GM23338 (cell line): Measurements from ENCODE around the gene TP53I3. TPM values are rescaled to one million over a fixed set of nuclear protein-coding genes. Genes with fewer than 3 reads are reported as not detected.
A peak's percentile ranks its signal among the peaks of the same experiment; 100 is the strongest.

Experiments
- ATAC-seq: fragments of 200-7000 bp; cut with Tn5 transposase; 3 replicates; pipeline ENCODE4 v1.9.1; 2020
- DNase-seq: peaks from one replicate; pipeline ENCODE4 v3.0.0-alpha.2; 2015; ENCODE audit warnings: low spot score
- H2AFZ ChIP-seq: fragments of 200-600 bp; sonication (generic); 2 replicates; pipeline ENCODE4 v1.8.0; 2016; ENCODE audit warnings: antibody characterized with exemption, mild to moderate bottlenecking, moderate library complexity
- H3F3A ChIP-seq: fragments of 200-600 bp; sonication (generic); replicated peaks from 2 replicates; pipeline ENCODE4 v1.8.0; 2017; ENCODE audit warnings: antibody characterized with exemption, mixed run types, low read depth
- H3K27ac ChIP-seq: fragments of 200-600 bp; sonication (generic); 2 replicates; pipeline ENCODE4 v1.6.1; 2016; ENCODE audit warnings: low read depth
- H3K27me3 ChIP-seq: fragments of 200-600 bp; sonication (generic); 2 replicates; pipeline ENCODE4 v1.8.0; 2016; ENCODE audit warnings: mild to moderate bottlenecking, mixed run types, moderate library complexity; ENCODE audit not compliant: insufficient read depth
- H3K36me3 ChIP-seq: fragments of 200-600 bp; sonication (generic); 2 replicates; pipeline ENCODE4 v1.8.0; 2016; ENCODE audit warnings: mild to moderate bottlenecking; ENCODE audit not compliant: insufficient read depth
- H3K4me1 ChIP-seq: fragments of 200-600 bp; sonication (generic); 2 replicates; pipeline ENCODE4 v1.8.0; 2016; ENCODE audit warnings: mild to moderate bottlenecking, moderate library complexity; ENCODE audit not compliant: insufficient read depth
- H3K4me2 ChIP-seq: fragments of 200-600 bp; sonication (generic); 2 replicates; pipeline ENCODE4 v1.7.1; 2017; ENCODE audit warnings: mixed run types
- H3K4me3 ChIP-seq: fragments of 200-600 bp; sonication (generic); 2 replicates; pipeline ENCODE4 v1.6.1; 2016; ENCODE audit warnings: mixed run types
- H3K79me2 ChIP-seq: fragments of 200-600 bp; sonication (generic); replicated peaks from 2 replicates; pipeline ENCODE4 v1.8.0; 2017; ENCODE audit warnings: mild to moderate bottlenecking; ENCODE audit not compliant: insufficient read depth
- H3K9me2 ChIP-seq: fragments of 200-600 bp; sonication (generic); 2 replicates; pipeline ENCODE4 v1.8.0; 2017; ENCODE audit not compliant: insufficient read depth
- H4K20me1 ChIP-seq: fragments of 200-600 bp; sonication (generic); replicated peaks from 2 replicates; pipeline ENCODE4 v1.8.0; 2017; ENCODE audit warnings: mild to moderate bottlenecking; ENCODE audit not compliant: insufficient read depth
- H3K27ac Mint-ChIP-seq: 2 replicates; pipeline ENCODE4 v1.8.0; 2020; ENCODE audit warnings: inconsistent platforms, mild to moderate bottlenecking, moderate library complexity, mixed read lengths
- H3K27me3 Mint-ChIP-seq: 3 replicates; pipeline ENCODE4 v1.8.0; 2022; ENCODE audit warnings: low read depth, mild to moderate bottlenecking, moderate library complexity, mixed read lengths, inconsistent platforms; ENCODE audit not compliant: insufficient read depth, poor library complexity
- H3K36me3 Mint-ChIP-seq: 3 replicates; pipeline ENCODE4 v1.8.0; 2021; ENCODE audit warnings: low read depth, mild to moderate bottlenecking, inconsistent platforms, moderate library complexity, mixed read lengths
- H3K4me1 Mint-ChIP-seq: 3 replicates; pipeline ENCODE4 v1.8.0; 2020; ENCODE audit warnings: mild to moderate bottlenecking, inconsistent platforms, mixed read lengths
- H3K4me3 Mint-ChIP-seq: 3 replicates; pipeline ENCODE4 v1.8.0; 2021; ENCODE audit warnings: moderate library complexity, mild to moderate bottlenecking, inconsistent platforms, mixed read lengths
- H3K9me3 Mint-ChIP-seq: 3 replicates; pipeline ENCODE4 v1.8.0; 2020; ENCODE audit warnings: moderate library complexity, mild to moderate bottlenecking, inconsistent platforms, mixed read lengths
- CREB1 ChIP-seq: fragments of 250-450 bp; sonication (Bioruptor Pico); IDR thresholded peaks from 2 replicates; pipeline ENCODE4 v1.5.0; 2020; ENCODE audit warnings: low read depth, mild to moderate bottlenecking, moderate library complexity
- ETS1 ChIP-seq: IDR thresholded peaks from 2 replicates; pipeline ENCODE4 v1.6.1; 2016; ENCODE audit warnings: antibody characterized with exemption
- EZH2 ChIP-seq: fragments of 200-600 bp; sonication (generic); IDR thresholded peaks from one replicate; pipeline ENCODE4 v1.8.0; 2017; ENCODE audit warnings: antibody characterized with exemption, mild to moderate bottlenecking, low read depth; ENCODE audit not compliant: unreplicated experiment
- JUNB ChIP-seq: IDR thresholded peaks from one replicate; pipeline ENCODE4 v1.6.1; 2016; ENCODE audit warnings: antibody characterized with exemption; ENCODE audit not compliant: unreplicated experiment
- POLR2AphosphoS5 ChIP-seq: IDR thresholded peaks from 2 replicates; pipeline ENCODE4 v1.6.1; 2016; ENCODE audit warnings: antibody characterized with exemption, low read depth
- REST ChIP-seq: IDR thresholded peaks from one replicate; pipeline ENCODE4 v1.6.1; 2018; ENCODE audit warnings: antibody characterized with exemption; ENCODE audit not compliant: unreplicated experiment
- STAT1 ChIP-seq: IDR thresholded peaks from one replicate; pipeline ENCODE4 v1.6.1; 2016; ENCODE audit warnings: antibody characterized with exemption; ENCODE audit not compliant: unreplicated experiment
- ZNF114 ChIP-seq: fragments of 250-450 bp; sonication (Bioruptor Pico); IDR thresholded peaks from 2 replicates; pipeline ENCODE4 v1.5.0; 2020; ENCODE audit warnings: mild to moderate bottlenecking, moderate library complexity
- ZNF331 ChIP-seq: fragments of 250-450 bp; sonication (Bioruptor Pico); IDR thresholded peaks from 2 replicates; pipeline ENCODE4 v1.5.0; 2020; ENCODE audit warnings: low read depth, mild to moderate bottlenecking, moderate library complexity
- ZNF462 ChIP-seq: fragments of 250-450 bp; sonication (Bioruptor Pico); IDR thresholded peaks from 2 replicates; pipeline ENCODE4 v1.5.0; 2020; ENCODE audit warnings: mild to moderate bottlenecking, moderate library complexity
- polyA plus RNA-seq: library from polyadenylated mRNA; unstranded; fragments of >200 nt; fragmentation: Nextera tagmentation; extraction: Ambion mirVana; gene quantifications from 2 replicates; pipeline ENCODE4 v1.2.1, GENCODE V29; 2016
- total RNA-seq: library from RNA; depleted of rRNA; stranded (reverse); fragments of >200 nt; shearing (Covaris generic); gene quantifications from 2 replicates; pipeline ENCODE4 v1.2.3, GENCODE V29; 2014
- TF ChIP-seq, protein P1 (sequence below), 2 experiments: fragments of 200-600 bp in 1 of 2; sonication (generic) in 1 of 2; conservative IDR thresholded peaks; 2 replicates each; pipeline versions ENCODE4 v1.5.1 to v1.6.1; 2016 to 2017; ENCODE audit warnings: antibody characterized with exemption in 2 of 2, low read depth in 2 of 2, mild to moderate bottlenecking in 2 of 2, moderate library complexity in 1 of 2

TP53I3 gene
- total and polyA plus RNA-seq, 2 experiments from 2014 or later: 27.8 to 36.5 TPM

GRCh38 chr2:24121066-24121465, 36.4 kb upstream of the TP53I3 start:
- peaks cover 24% of the 10 kb centered on the region for H3K4me1 ChIP-seq
- Mint-ChIP-seq H3K27ac (peak overlapping the region; percentile 86), H3K27me3 (peaks cover 2% of the 10 kb centered on the region), H3K4me3 (no peak overlapping the region), H3K4me1 (peaks cover 23% of the 10 kb centered on the region), H3K36me3 (no peaks in the 10 kb centered on the region), H3K9me3 (no peaks in the 10 kb centered on the region)
- H3F3A ChIP-seq: no peaks in the 10 kb centered on the region
- no peak overlapping the region for H3K27ac ChIP-seq
- H3K4me2 ChIP-seq: peak overlapping the region; percentile 11; the same call in 1 of the 2 replicates
- no peak overlapping the region for H3K4me3 ChIP-seq
- peaks cover 11% of the 10 kb centered on the region for H3K27me3 ChIP-seq
- no peak overlapping the region; the same call in 1 of the 2 replicates for H2AFZ ChIP-seq
- no peaks in the 10 kb centered on the region for H3K79me2 ChIP-seq
- ATAC-seq: no peak
- TF ChIP-seq, protein P1, sequence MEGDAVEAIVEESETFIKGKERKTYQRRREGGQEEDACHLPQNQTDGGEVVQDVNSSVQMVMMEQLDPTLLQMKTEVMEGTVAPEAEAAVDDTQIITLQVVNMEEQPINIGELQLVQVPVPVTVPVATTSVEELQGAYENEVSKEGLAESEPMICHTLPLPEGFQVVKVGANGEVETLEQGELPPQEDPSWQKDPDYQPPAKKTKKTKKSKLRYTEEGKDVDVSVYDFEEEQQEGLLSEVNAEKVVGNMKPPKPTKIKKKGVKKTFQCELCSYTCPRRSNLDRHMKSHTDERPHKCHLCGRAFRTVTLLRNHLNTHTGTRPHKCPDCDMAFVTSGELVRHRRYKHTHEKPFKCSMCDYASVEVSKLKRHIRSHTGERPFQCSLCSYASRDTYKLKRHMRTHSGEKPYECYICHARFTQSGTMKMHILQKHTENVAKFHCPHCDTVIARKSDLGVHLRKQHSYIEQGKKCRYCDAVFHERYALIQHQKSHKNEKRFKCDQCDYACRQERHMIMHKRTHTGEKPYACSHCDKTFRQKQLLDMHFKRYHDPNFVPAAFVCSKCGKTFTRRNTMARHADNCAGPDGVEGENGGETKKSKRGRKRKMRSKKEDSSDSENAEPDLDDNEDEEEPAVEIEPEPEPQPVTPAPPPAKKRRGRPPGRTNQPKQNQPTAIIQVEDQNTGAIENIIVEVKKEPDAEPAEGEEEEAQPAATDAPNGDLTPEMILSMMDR (conservative IDR thresholded peaks at IDR 0.05; ENCODE audit: low read depth in 2 of 2): no peak
- TF ChIP-seq REST: no peak
- TF ChIP-seq ETS1: no peak
- TF ChIP-seq POLR2AphosphoS5: no peak
- TF ChIP-seq ZNF114 (CRISPR knock-in tag): no peak
- TF ChIP-seq ZNF331: no peak
- no peak for TF ChIP-seq JUNB
- TF ChIP-seq ZNF462 (CRISPR knock-in tag): no peak
- TF ChIP-seq EZH2: no peak
- no peak for TF ChIP-seq STAT1
- no peak for TF ChIP-seq CREB1 (CRISPR knock-in tag)
- no peaks in the 10 kb centered on the region for H3K9me2 ChIP-seq
- DNase-seq: no peak
- H4K20me1 ChIP-seq: no peaks in the 10 kb centered on the region
- H3K36me3 ChIP-seq: no peaks in the 10 kb centered on the region
